Measurements from ENCODE around the gene THEMIS.
"Not testable (repeated sequence)": the region's sequence is repeated elsewhere in the genome, so short reads cannot be mapped to it uniquely, and the experiment has no call there.

The THEMIS gene

DNA sequence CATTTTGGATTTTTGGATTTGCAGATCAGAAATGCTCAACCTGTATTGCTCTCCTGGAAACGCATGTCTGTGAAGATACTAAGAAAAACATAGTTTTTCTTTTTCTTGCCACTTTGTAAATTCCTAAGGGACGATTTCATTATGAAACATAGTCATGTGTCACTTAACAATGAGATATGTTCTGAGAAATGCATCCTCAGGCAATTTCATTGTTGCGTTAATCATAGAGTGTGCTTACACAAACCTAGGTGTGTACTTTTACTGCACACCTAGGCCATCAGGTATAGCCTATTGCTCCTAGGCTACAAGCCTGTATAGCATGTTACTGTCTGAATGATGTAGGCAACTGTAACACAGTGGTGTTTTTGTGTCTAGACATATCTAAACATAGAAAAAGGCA, 13.4 kb upstream of the THEMIS start:
- DNase-seq, result no peak

- no peak for DNase-seq
These were observed 12.1 kb upstream of the THEMIS start for GRCh38 chr6:127912914-127913313.

DNA sequence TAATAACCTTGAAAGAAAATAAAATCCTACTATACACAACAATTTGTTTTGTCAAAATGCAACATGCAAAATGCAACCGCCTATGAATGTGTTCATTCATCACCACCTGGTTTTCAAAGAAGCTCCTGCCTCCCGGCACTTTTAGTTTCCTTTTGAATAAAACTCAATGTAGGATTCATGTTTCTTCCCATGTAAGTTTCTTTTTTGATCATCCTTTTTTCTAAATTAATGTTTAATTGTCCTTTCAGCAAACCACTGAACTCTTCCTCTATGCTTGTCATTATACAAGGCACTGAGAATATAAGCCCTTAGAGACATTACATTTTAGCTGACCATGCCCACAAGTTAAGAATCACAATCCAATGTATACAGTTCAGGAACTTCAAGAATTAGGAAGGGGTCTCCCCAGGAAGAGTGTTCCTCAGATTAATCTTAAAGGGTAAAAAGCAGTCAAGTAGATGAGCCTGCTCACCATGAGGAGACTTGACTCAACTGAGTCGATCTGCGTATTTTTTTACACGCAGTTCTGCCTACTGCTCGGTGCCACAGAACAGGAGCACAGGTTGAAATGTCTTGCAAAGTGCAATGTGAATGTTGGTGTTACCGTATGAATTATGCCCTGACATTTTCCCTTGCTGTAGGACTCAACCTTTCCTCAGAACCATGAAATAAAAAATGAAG, 7.2 kb upstream of the THEMIS start:
- DNase-seq, result no peak

- no peak for DNase-seq
These were observed 3.3 kb upstream of the THEMIS start for GRCh38 chr6:127904160-127904559.

- DNase-seq, result no peak
These were observed 2.1 kb upstream of the THEMIS start for GRCh38 chr6:127902933-127903332.

DNA sequence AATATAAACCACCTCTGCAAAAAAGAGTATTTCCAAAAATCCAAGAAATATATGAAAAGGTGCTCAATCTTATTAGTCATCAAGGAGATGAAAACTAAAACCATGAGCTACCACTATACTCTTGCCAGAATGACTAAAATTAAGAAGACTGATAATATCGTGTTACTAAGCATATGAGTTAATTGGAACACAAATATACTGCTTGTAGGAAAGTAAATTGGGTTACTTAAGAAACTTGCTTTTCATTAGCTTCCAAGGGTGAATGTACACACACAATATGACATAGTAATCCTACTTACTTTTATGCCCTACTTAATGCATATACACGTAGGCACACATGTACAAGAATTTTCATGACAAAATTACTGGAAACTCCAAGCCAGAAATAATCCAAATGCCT, 3.4 kb downstream of the THEMIS start:
- DNase-seq, result no peak

DNA sequence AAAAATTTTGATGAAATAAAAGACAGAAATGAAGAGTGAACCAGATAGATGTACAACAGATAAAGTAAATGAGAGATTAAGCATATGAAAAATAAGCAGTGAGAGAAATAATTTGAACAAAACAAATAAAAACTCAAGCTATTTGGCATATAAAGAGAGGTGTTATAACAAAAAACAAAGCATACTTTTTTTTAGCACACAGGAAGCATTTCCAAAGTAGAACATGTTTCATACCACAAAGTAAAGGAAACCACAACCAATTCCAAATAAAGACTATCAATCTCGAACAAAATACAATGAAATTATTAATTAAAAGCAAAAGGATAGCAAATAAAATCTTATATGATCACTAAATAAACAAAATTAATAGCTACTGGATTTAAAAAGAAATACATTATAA, 6.8 kb downstream of the THEMIS start:
- no peak for DNase-seq

- no peak for DNase-seq
These were observed 7.3 kb downstream of the THEMIS start for GRCh38 chr6:127893541-127893940.

DNA sequence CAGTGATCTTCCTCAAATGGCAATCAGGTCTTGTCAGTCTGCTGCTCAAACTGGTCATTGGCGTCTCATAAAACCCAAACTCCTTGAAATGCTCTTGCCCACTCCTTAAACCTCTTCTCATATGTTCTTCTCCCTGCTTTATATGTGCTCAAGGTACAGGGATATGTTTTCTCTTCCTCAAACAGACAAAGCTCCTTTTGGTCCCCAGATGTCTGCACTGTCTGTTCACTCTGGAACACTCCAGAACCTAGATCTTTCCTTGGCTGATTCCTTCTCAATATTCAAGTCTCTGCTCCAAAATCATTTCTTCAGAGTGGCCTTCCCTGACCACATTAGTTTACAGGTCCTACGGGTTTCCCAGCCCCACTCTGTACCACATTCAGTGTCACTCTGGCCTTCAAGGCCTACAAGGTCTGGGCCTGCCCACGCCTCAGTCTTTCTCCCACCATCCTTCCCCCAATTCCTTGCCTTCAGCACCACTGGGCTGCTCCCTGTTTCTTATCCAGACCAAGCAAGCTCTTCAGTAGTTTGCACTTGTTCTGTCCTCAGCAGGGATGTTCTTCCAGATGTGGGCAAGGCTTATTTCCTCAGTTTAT, 9.0 kb downstream of the THEMIS start:
- DNase-seq, result no peak

- no peak for DNase-seq
These were observed 14.3 kb downstream of the THEMIS start for GRCh38 chr6:127886603-127887002.

- DNase-seq, result no peak
These were observed 16.7 kb downstream of the THEMIS start for GRCh38 chr6:127884134-127884533.

DNA sequence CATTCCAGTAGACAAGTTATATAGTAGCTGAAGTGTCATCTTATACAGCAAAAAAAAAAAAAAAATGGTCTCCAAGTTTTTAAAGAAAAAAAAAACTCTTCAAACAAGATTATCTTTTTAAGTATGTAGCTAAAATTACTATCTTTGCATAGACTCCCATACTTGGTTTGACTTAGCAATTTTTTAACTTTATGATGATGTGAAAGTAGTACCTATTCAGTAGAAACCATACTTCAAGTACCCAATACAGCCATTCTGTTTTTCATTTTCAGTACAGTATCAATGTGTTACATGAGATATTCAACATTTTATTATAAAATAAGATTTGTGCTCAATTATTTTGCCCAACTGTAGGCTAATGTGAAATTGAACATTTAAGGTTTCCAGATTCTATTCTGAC, 18.9 kb downstream of the THEMIS start:
- not testable (repeated sequence) for DNase-seq

DNA sequence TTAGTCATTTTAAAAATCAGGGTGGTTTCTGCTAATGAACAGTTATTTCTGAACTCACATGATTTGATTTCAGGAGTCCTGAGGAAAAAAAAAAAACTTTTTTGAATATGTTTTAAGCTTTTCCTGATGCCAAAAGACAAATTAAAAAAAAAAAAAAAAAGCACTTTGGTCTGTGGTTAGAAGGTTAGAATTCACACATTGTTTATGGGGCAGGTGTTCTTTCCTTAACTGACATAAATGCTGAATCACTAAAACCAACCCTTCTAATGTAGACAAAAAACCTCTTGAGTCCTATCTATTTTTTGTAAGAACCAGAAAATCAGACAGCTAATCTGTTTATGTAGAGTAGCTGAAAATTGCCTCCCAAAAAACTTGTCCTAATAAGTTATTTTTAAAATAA, 20.4 kb downstream of the THEMIS start:
- DNase-seq, result no peak

- DNase-seq, result no peak
These were observed 21.2 kb downstream of the THEMIS start for GRCh38 chr6:127879685-127880084.

DNA sequence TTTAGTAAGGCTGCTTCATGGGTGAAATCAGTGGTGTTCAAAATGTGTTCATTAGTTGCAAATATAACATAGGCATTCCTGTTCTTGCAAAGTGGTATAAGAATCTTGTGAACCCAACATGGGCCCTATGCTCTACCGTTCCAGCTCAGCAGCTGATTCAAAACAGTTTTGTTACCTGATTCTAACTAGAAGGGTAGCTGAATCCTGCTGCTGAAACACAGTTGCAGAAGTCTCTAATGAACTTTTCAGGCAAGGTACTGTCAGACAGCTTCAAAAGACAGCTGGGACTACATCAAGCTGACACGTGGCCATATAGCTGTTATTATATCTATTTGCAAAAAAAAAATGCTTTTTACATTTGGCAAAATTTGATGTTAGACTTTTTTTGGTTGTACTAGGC, 22.7 kb downstream of the THEMIS start:
- DNase-seq, result no peak

GRCh38 chr6:127877231-127877630, 23.6 kb downstream of the THEMIS start:
- DNase-seq, result no peak

GRCh38 chr6:127869772-127870404, 31.0 kb downstream of the THEMIS start:
- no peak for DNase-seq

GRCh38 chr6:127869183-127869582, 31.7 kb downstream of the THEMIS start:
- DNase-seq, result no peak

GRCh38 chr6:127868338-127868737, 32.5 kb downstream of the THEMIS start:
- DNase-seq, result no peak

GRCh38 chr6:127866766-127867165, 34.1 kb downstream of the THEMIS start:
- DNase-seq, result no peak

DNA sequence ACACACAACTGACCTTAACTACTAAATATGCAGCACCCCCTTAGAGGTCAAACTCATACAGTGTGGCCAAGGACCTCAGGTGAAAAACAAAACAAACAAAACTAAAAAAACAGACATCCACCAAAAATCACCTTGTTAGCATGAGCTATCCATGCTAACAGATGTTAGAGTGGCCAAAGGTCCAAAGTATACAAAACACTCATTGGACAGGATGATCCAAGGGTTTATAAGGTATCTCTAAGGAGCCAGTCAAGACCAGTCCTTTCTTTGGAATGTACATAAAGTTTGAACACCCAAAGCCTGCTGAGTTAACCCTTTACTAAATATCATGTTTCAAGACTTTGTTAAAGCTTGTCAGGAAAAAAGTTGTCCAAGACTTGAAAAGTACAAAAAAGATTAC, 35.8 kb downstream of the THEMIS start:
- DNase-seq, result no peak

DNA sequence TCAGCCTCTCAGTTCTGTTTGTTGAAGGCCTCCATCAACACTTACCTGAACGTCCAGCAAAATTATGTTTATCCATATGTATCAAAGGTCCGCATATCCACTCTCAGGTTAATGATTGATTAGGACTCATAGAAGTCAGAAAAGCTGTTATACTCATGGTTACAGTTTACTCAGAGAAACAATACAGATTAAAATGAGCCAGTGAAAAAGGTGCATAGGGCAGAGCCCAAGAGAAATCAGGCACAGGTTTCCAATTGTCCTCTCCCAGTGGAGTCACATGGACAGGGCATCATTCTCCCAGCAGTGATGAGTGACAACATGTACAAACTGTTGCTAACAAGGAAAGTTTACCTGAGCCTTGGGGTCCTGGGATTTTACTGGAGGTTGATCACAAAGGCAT, 36.2 kb downstream of the THEMIS start:
- no peak for DNase-seq

DNA sequence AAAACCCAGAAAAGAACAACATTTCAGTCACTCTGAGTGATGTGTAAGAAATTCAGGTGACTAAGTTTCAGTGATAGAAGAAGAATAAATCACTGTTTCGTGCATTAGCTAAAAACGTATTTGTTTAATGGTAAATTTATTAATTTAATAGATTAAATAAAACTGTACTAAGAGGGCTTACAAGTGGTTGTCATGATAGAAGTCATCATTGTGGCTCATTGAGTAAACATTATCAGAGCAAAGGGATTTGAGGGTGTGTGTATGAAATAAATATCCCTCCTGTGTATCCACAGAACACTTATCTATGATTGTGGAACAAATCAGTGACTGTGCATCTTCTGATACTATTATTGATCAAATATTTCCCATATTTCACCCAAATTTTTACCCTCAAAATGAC, 40.1 kb downstream of the THEMIS start:
- DNase-seq, result no peak

- DNase-seq, result no peak
These were observed 40.9 kb downstream of the THEMIS start for GRCh38 chr6:127859956-127860355.

Measured in NCI-H187 (cell line).